NCI-H2196 (cell line): Measurements from ENCODE around the gene MAGEE1.

Source experiments
- DNase-seq: peaks from one replicate; lab custom pipeline; 2025; ENCODE audit not compliant: unreplicated experiment; lab: John Stamatoyannopoulos, UW

The MAGEE1 gene, protein sequence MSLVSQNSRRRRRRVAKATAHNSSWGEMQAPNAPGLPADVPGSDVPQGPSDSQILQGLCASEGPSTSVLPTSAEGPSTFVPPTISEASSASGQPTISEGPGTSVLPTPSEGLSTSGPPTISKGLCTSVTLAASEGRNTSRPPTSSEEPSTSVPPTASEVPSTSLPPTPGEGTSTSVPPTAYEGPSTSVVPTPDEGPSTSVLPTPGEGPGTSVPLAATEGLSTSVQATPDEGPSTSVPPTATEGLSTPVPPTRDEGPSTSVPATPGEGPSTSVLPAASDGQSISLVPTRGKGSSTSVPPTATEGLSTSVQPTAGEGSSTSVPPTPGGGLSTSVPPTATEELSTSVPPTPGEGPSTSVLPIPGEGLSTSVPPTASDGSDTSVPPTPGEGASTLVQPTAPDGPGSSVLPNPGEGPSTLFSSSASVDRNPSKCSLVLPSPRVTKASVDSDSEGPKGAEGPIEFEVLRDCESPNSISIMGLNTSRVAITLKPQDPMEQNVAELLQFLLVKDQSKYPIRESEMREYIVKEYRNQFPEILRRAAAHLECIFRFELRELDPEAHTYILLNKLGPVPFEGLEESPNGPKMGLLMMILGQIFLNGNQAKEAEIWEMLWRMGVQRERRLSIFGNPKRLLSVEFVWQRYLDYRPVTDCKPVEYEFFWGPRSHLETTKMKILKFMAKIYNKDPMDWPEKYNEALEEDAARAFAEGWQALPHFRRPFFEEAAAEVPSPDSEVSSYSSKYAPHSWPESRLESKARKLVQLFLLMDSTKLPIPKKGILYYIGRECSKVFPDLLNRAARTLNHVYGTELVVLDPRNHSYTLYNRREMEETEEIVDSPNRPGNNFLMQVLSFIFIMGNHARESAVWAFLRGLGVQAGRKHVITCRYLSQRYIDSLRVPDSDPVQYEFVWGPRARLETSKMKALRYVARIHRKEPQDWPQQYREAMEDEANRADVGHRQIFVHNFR

DNA sequence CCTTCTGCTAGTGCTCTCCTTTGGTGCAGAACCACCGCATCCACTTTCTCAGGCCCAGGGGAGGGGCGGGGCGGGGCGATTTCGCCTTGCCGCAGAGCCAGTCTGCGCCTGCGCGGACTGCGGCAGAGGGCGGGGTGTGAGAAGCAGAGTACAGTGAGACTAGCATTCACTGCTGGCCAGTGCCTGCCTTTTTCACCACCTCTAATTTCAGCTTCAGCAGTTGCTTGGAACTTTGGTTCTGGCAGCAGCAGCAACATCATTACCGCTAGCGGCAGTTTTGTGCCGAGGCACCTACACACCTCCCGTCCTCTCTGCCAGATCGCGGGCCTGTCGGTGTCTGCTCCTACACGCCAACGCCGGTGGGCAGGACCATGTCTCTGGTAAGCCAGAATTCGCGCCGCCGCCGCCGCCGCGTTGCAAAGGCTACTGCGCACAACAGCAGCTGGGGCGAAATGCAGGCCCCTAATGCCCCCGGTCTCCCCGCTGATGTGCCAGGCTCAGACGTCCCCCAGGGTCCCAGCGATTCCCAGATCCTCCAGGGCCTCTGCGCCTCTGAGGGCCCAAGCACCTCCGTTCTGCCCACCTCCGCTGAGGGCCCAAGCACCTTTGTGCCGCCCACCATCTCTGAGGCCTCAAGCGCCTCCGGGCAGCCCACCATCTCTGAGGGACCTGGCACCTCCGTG lies at the start of gene MAGEE1:
TSS of gene MAGEE1 (plus strand) at position 151 of the 683 bp plus-strand sequence. CDS start at position 372, 221 bp downstream.
- DNase-seq = peak; percentile 61

DNA sequence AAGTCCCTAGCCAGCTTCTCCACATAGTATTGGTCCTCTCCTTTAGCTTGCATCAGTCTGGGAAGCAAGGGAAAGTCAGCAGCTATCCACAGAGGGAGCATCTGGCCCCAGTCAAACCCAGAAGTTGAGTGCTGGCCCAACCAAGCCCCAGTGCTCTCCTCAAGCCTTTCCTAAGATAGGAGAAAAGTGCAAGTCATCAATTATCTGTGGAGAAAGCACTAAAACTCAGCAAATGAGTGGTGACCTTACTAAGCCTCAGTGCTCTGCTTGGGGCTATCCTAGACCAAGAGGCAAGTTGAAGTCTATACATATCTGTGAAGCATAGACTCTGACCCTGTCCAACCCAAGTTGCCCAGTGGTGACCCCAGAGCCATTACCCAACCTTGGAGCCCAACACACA lies 28.5 kb upstream of the MAGEE1 start:
- DNase-seq = no peak

DNA sequence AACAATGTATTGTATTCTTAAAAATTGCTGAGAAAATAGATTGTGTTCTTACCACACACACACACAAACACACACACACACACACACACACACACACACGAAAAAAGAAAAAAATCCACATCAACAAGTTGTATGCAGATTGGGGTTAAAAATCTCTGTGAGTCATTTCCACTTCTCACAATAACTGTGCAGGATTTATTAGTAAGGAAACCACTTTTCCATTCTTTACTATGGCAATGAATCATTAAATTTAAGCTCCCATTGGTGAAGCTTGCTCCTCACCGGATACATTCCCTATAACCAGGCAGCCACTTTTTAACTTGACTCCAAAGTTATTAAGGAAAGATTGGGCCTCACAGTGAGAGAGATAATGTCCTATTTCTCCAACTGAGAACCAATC lies 19.7 kb upstream of the MAGEE1 start:
- DNase-seq = no peak

DNA sequence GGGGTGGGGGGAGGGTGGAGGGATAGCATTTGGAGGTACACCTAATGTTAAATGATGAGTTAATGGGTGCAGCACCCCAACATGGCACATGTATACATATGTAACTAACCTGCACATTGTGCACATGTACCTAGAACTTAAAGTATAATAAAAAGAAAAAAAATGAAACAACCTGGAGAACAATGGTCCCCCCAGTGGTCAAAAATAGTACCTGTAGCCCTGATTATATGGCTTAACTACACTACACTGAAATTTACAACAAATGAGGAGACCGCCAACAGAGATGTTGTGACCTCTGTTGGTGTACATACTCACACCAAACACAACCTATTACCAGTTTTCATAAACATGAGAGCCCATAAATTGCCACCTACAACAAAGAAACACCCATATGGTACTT lies 7.3 kb upstream of the MAGEE1 start:
- DNase-seq = no peak

DNA sequence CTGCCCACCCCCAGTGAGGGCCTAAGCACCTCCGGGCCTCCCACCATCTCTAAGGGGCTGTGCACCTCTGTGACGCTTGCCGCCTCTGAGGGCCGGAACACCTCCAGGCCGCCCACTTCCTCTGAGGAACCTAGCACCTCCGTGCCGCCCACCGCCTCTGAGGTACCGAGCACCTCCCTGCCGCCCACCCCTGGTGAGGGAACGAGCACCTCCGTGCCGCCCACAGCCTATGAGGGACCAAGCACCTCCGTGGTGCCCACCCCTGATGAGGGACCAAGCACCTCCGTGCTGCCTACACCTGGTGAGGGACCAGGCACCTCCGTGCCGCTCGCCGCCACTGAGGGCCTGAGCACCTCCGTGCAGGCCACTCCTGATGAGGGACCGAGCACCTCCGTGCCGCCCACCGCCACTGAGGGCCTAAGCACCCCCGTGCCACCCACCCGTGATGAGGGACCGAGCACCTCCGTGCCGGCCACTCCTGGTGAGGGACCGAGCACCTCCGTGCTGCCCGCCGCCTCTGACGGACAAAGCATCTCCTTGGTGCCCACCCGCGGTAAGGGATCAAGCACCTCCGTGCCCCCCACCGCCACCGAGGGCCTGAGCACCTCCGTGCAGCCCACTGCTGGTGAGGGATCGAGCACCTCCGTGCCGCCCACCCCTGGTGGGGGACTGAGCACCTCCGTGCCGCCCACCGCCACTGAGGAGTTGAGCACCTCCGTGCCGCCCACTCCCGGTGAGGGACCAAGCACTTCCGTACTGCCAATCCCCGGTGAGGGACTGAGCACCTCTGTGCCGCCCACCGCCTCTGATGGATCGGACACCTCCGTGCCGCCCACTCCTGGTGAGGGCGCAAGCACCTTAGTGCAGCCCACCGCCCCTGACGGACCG lies 977 bp downstream of the MAGEE1 start:
- DNase-seq = no peak

DNA sequence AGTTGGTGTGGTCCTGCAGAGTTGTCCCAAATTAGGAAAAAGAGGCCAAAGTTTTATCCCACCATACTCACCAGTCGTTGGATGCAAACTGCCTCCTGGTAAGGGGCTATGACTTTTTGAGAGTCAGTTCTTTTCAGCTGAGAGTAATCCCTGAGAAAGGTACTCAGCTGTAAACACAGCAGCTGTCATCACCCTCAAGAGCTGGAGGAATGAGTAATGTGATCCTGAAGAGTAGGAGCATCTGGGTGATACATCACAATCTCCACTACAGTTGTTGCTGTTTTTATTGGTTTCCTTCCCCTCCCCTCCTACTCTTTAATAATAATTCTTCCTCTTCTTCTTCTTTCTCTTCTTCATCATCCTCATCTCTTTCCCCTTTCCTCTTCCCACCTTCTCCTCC lies 5.7 kb downstream of the MAGEE1 start:
- no peak for DNase-seq

DNA sequence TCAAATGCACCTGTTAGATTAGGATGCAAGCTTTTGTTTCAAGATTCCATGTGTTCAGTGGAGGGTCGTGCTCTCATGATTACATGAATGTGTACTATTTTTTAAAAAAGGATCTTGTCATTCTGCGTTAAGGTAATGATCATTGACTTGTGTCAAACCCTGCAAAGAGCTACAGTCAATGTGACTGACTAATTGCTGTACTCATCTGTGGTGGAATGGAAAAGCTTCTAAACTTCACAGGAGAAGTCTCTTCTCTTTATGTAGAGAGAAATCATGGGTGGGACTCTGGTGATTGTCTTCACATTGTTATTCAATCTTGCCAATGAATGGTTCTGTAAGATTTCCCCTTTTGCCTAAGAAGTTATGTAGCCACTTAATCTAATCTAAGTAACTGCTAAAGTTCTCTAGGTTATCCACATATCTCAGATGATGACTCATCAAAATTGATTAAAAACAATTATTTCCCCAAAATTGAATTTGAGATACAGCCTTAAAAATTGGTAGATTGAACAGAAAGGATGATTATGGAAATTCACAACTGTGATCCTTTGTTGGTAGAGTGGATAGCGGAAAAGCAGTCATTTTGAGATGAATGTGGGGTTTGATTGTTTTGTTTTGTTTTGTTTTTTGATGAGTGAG lies 6.7 kb downstream of the MAGEE1 start:
- no peak for DNase-seq

DNA sequence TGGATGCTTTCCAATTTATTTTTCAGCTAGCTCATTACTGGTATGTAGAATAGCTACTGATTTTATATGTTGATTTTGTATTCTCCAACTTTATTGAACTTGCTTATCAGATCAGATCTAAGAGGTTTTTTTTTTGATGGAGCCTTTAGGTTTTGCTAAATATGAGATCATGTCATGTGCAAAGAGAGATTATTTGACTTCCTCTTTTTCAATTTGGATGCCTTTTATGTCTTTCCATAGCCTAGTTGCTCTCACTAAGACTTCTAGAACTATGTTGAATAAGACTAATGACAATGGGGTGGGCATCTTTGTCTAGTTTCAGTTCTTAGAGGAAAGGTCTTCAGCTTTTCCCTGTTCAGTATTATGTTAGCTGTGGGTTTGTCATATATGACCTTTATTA lies 11.7 kb downstream of the MAGEE1 start:
- DNase-seq = no peak

DNA sequence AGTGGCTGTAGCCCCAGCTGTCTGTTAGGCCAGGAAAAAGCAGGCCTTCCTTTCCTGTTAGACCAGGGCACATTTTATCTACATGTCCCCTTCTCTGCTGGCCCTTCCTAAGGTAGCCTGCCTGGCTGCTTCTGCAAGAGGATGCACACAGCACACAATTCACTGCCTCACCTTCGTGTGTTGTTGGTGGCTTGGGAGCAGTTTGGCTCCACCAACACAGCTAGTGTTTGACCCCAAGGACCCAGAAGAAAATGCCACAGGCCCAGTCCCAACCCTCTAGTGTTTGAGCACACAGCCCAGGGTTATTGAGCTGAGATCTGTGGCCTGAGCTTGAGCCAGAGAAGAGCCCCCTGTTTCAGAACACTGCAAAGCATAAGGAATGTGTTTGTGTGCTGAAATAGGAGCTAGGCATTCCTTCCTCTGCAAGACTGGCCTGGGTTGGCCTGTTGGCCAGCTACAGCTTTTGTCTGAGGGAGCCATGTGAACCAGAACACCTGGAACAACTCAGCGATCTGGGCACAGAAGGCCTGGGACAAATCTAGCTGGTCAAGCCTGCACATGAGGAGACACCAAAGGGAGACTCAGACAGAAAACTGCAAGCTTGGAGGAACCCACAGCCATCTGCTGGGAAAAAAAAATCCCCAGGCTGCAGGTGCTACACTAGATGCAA lies 26.4 kb downstream of the MAGEE1 start:
- no peak for DNase-seq

DNA sequence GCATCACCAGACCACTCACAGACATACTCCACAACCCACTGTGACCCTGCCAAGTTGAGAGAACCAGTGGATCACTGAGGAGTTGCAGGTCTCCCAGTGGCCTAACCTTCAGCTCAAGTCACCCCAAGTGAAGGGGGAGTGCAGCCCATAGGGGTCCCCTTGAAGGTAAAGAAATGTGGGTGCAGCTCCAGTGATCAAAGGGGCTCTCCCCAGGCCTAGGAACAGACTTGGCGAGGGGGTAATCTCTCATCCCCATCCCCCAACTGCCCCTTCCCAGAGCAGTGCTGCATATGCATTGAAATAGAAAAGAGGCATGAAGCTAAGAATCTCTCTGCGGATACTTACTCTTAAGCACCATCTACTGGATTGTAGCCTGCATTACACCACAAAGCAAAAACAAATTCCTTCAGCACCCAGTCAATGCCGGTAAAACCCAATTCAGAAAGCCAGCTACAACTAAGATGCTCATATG lies 27.0 kb downstream of the MAGEE1 start:
- peak; percentile 0 for DNase-seq

DNA sequence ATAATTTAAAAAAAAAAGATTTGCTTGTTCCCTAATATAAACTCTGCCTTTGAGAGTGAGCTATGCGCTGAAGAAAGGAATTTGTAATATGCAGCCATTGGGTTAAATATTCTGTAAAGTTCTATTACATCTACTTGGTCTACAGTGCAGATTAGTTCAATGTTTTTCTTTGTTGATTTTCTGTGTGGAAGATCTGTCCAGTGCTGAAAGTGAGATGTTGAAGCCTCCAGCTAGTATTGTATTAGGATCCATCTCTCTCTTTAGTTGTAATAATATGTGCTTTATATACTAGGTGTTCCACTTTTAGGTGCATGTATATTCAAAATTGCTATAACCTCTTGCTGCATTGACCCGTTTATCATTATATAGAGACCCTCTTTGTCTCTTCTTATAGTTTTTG lies 49.8 kb downstream of the MAGEE1 start:
- DNase-seq = no peak
